GM06990 (cell line): Measurements from ENCODE around the gene OPRL1.
A peak's percentile ranks its signal among the peaks of the same experiment; 100 is the strongest.

Experiments used
- DNase-seq: peaks from one replicate; pipeline ENCODE4 v3.0.0-alpha.2; 2011; ENCODE audit not compliant: insufficient read length; ENCODE audit errors: extremely low read depth
- H3K27me3 ChIP-seq: replicated peaks from 2 replicates; pipeline ENCODE4 v1.6.0; 2011; ENCODE audit warnings: low read length; ENCODE audit not compliant: control insufficient read depth, insufficient read depth
- H3K36me3 ChIP-seq: 2 replicates; pipeline ENCODE4 v1.5.1; 2011; ENCODE audit warnings: low read length; ENCODE audit not compliant: control insufficient read depth, insufficient read depth
- H3K4me3 ChIP-seq: replicated peaks from 2 replicates; pipeline ENCODE4 v1.5.1; 2011; ENCODE audit warnings: low read depth, mild to moderate bottlenecking, control low read depth, low read length
- TF ChIP-seq, protein P1 (sequence below): IDR thresholded peaks from 2 replicates; pipeline ENCODE4 v1.5.1; 2011; ENCODE audit warnings: low read length, control low read depth, mild to moderate bottlenecking, inconsistent platforms; ENCODE audit not compliant: insufficient read depth, poor library complexity, severe bottlenecking

Gene OPRL1

DNA sequence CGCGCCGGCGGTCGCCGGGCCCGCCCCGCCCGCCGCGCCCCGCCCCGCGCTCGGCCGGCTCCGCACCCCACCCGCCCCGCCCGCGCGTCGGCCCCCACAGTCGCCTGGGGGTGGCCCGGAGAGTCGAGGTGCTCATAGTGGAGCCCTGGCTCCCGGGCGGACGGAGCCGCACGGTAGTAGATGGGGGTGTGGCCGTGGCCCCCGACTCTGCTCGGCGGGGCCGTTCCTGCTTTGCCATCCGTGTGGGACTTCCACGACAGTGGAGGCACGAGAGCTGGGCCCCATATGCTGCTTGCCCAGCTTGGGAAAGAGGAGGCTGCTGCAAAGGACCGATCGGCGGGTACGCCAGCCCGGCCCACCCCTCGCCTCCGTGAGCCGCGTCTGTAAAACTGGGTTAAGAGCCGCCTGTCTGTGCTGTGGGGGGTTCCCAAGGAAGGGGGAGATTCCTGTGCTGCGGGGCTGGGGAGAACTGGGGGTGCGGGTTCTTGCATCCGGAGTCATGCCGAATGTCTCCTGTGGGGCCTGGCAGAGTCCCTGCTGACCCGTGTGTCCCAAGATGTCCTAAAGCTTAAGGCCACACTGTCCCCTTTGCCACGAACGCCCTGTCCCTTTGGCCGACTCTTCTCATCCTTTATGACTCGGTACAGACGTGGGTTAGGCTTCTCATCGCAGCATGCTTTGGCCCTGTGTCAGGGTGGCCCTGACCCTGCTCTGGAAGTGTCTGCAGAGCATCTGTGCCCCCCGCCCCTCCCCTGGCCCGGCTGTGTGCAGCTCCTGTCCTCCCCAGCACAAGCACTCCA, at the start of gene OPRL1:
Gene OPRL1, plus strand, starts transcription at position 70 of the 800 bp plus-strand sequence. CDS start 12,639 bp downstream, outside the sequence.
- TF ChIP-seq, protein P1, sequence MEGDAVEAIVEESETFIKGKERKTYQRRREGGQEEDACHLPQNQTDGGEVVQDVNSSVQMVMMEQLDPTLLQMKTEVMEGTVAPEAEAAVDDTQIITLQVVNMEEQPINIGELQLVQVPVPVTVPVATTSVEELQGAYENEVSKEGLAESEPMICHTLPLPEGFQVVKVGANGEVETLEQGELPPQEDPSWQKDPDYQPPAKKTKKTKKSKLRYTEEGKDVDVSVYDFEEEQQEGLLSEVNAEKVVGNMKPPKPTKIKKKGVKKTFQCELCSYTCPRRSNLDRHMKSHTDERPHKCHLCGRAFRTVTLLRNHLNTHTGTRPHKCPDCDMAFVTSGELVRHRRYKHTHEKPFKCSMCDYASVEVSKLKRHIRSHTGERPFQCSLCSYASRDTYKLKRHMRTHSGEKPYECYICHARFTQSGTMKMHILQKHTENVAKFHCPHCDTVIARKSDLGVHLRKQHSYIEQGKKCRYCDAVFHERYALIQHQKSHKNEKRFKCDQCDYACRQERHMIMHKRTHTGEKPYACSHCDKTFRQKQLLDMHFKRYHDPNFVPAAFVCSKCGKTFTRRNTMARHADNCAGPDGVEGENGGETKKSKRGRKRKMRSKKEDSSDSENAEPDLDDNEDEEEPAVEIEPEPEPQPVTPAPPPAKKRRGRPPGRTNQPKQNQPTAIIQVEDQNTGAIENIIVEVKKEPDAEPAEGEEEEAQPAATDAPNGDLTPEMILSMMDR: no peak
- peaks cover 7% of the 10 kb centered on the region for H3K36me3 ChIP-seq
- peaks cover 4% of the 10 kb centered on the region for H3K27me3 ChIP-seq
- peak within 1 kb of the TSS; percentile 84 for H3K4me3 ChIP-seq
- peak; percentile 68 for DNase-seq

DNA sequence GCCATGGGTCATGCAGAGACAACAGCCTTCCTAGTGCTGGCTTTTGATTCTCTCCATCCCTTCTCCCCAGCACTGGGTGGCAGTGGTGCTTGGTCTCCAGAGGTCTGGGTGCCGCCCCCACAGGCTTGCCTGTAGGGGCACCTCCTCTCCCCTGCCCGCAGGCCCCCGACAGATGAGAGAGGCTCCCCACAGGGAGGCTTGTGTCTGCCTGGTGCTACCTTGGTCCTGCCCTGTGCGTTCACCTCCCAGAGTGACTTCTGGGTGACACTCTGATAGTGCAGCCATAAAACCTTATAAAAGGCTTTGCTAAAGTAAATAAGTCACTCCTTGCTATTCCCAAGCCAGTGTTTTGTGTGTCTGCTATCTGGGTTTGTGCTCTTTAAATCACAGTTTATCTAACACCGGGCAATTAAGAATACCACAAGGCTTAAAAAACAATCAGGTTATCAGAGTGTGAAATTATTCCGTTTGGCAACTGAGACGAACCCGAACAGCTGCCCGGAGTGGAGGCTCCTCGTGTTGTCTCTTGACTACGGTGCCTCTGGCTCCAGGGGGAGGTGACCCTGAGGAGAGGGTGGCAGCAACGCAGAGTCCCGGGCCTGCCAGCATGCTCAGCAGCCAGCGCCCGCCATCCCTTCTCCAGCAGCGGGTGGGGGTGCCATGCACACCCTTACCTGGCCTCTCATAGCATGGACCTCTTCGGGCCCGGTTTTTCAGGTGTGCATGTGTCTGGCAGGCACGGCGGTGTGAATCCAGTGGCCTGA, 49.3 kb upstream of the OPRL1 start:
- H3K36me3 ChIP-seq: peaks cover 39% of the 10 kb centered on the region
- no peak for DNase-seq
- no peaks in the 10 kb centered on the region for H3K27me3 ChIP-seq
- H3K4me3 ChIP-seq: no peak overlapping the region
- TF ChIP-seq, protein P1: no peak

- DNase-seq: no peak
- Histone ChIP-seq H3K4me3 (no peak overlapping the region), H3K36me3 (peaks cover 32% of the 10 kb centered on the region), H3K27me3 (no peaks in the 10 kb centered on the region)
- TF ChIP-seq, protein P1: no peak
Observed at GRCh38 chr20:64031822-64032314, 48.0 kb upstream of the OPRL1 start.

- no peaks in the 10 kb centered on the region for H3K27me3 ChIP-seq
- no peak for DNase-seq
- TF ChIP-seq, protein P1: no peak
- H3K36me3 ChIP-seq: peaks cover 21% of the 10 kb centered on the region
- no peak overlapping the region for H3K4me3 ChIP-seq
Observed at GRCh38 chr20:64032706-64033624, 46.9 kb upstream of the OPRL1 start.

GRCh38 chr20:64033981-64034493, 45.8 kb upstream of the OPRL1 start:
- TF ChIP-seq, protein P1: no peak
- no peak for DNase-seq
- Histone ChIP-seq H3K36me3 (peaks cover 15% of the 10 kb centered on the region), H3K4me3 (no peak overlapping the region), H3K27me3 (no peaks in the 10 kb centered on the region)
